Measurements from ENCODE around the gene AGAP1. TPM values are rescaled to one million over a fixed set of nuclear protein-coding genes. Genes with fewer than 3 reads are reported as not detected.

Gene AGAP1
- total RNA-seq, 1 experiment from 2014 or later: 25.8 TPM

DNA sequence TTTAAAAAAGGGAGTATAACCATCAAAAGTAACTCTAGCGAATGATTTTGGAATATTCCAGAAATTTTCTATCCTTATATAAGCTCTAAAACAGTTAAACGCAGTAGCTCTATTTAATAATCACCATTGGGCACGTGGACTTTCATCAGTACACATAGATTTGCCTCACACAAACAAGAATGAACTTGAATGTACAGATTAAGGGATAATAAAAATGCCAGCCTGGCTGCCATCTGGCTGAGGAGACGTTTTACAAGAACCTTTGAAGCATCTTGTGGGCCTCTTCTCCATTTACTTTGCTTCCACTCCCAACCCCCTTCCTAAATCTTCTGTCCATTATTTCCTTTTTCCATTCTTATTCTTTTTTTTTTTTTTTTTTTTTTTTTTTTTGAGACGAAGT lies 47.2 kb downstream of the AGAP1 start:
- Histone ChIP-seq H2BK12ac (ENCODE audit: insufficient read length, low read depth, low read length) (no peak overlapping the region), H3K27me3 (ENCODE audit: insufficient read depth, low read length) (no peaks in the 10 kb centered on the region), H3K4me1 (ENCODE audit: insufficient read depth, low read length) (peaks cover 8% of the 10 kb centered on the region; the same call in 1 of the 2 replicates), H3K23ac (ENCODE audit: insufficient read length, low read depth, low read length) (no peak overlapping the region), H3K14ac (ENCODE audit: insufficient read depth, low read length) (no peak overlapping the region), H4K20me1 (ENCODE audit: control insufficient read depth, insufficient read depth, insufficient read length) (no peaks in the 10 kb centered on the region), H3K27ac (ENCODE audit: insufficient read length, low read depth, low read length) (no peak overlapping the region), H3K79me1 (ENCODE audit: insufficient read depth, low read depth, low read length, poor library complexity, severe bottlenecking) (peaks cover 6% of the 10 kb centered on the region), H2BK120ac (ENCODE audit: low read depth, low read length, poor library complexity, severe bottlenecking) (no peak overlapping the region), H3K79me2 (ENCODE audit: insufficient read depth, low read length) (peaks cover 15% of the 10 kb centered on the region; the same call in 1 of the 2 replicates), H3T11ph (ENCODE audit: low read length) (no peak overlapping the region), H3K18ac (ENCODE audit: insufficient read length, low read depth, low read length) (no peak overlapping the region), H3K4me2 (ENCODE audit: insufficient read depth, insufficient read length, low read length) (no peak overlapping the region), H3K9ac (ENCODE audit: extremely low read depth, insufficient read length, low read length) (no peak overlapping the region), H4K5ac (ENCODE audit: insufficient read length, low read depth, low read length) (no peak overlapping the region), H2AK5ac (ENCODE audit: insufficient read length, low read length) (no peak overlapping the region), H4K8ac (replicated peaks; ENCODE audit: insufficient read length, low read depth, low read length) (no peak overlapping the region), H3K56ac (ENCODE audit: insufficient read length, low read depth, low read length) (no peak overlapping the region), H2AFZ (ENCODE audit: low read length) (no peak overlapping the region), H3K23me2 (ENCODE audit: insufficient read length, low read depth, low read length, poor library complexity, severe bottlenecking) (no peaks in the 10 kb centered on the region), H2BK20ac (ENCODE audit: low read depth, low read length, poor library complexity, severe bottlenecking) (no peak overlapping the region), H4K91ac (ENCODE audit: insufficient read length, low read depth, low read length) (no peak overlapping the region), H3K9me3 (ENCODE audit: control insufficient read depth, low read depth, low read length) (no peaks in the 10 kb centered on the region), H2BK5ac (ENCODE audit: insufficient read length, low read length) (no peak overlapping the region), H3K4ac (ENCODE audit: low read depth, low read length) (no peak overlapping the region), H2BK15ac (ENCODE audit: low read depth, low read length) (no peak overlapping the region)
- no peak overlapping the region for H3K4me3 Mint-ChIP-seq
- H3K27ac Mint-ChIP-seq: no peak overlapping the region
- H3K36me3 Mint-ChIP-seq (ENCODE audit: insufficient read depth in 1 of 3, low read depth in 3 of 3): peaks cover 0 to 2% (median 0%) of the 10 kb centered on the region in 3 experiments; a peak in 2 of 7 replicates
- no CpG with 5 or more reads among the region's 5 CpGs for WGBS (ENCODE audit: extremely low coverage, insufficient read length, low lambda C conversion rate)
- no peaks in the 10 kb centered on the region for H3K9me3 Mint-ChIP-seq
- TF ChIP-seq CTCF (conservative IDR thresholded peaks at IDR 0.05): no peak
- H3K4me1 Mint-ChIP-seq: peaks cover 41 to 54% of the 10 kb centered on the region in 2 experiments
- H3K27me3 Mint-ChIP-seq (ENCODE audit: low read depth): no peaks in the 10 kb centered on the region
- no peak for DNase-seq

Data from H9 (cell line).